CD4-positive, alpha-beta T cell treated with Interferon alpha-2 for 1 hour (primary cell): ENCODE results near the gene TNIP1.

ENCODE experiments used
- DNase-seq, 2 donors: peaks; one replicate each; pipeline ENCODE4 v3.0.0-alpha.2; 2020 to 2022

TNIP1 gene

GRCh38 chr5:151019331-151019730 lies 61.5 kb downstream of the TNIP1 start:
- no peak for DNase-seq

GRCh38 chr5:151018846-151019245 lies 62.0 kb downstream of the TNIP1 start:
- DNase-seq: no peak

- no peak for DNase-seq
Measured at GRCh38 chr5:151017897-151018296, 62.9 kb downstream of the TNIP1 start.

GRCh38 chr5:151016700-151017099 lies 64.1 kb downstream of the TNIP1 start:
- DNase-seq: peak; percentile 25 to 30

- no peak for DNase-seq
Measured at GRCh38 chr5:151015974-151016587, 64.8 kb downstream of the TNIP1 start.

GRCh38 chr5:151014680-151015343 lies 66.0 kb downstream of the TNIP1 start:
- no peak for DNase-seq

- DNase-seq: no peak
Measured at GRCh38 chr5:151012862-151013261, 68.0 kb downstream of the TNIP1 start.

GRCh38 chr5:151008906-151009305 lies 71.9 kb downstream of the TNIP1 start:
- no peak for DNase-seq

GRCh38 chr5:151008210-151008491 lies 72.7 kb downstream of the TNIP1 start:
- DNase-seq: no peak

GRCh38 chr5:151007430-151008209 lies 73.2 kb downstream of the TNIP1 start:
- no peak for DNase-seq

- DNase-seq: no peak
Measured at GRCh38 chr5:151006704-151007334, 74.0 kb downstream of the TNIP1 start.

GRCh38 chr5:151005950-151006576 lies 74.8 kb downstream of the TNIP1 start:
- DNase-seq: no peak

- no peak for DNase-seq
Measured at GRCh38 chr5:151005187-151005949, 75.5 kb downstream of the TNIP1 start.

GRCh38 chr5:151004499-151004898 lies 76.3 kb downstream of the TNIP1 start:
- no peak for DNase-seq

- DNase-seq: no peak
Measured at GRCh38 chr5:151003503-151003860, 77.4 kb downstream of the TNIP1 start.

- no peak for DNase-seq
Measured at GRCh38 chr5:151002681-151003502, 77.9 kb downstream of the TNIP1 start.

GRCh38 chr5:151002250-151002649 lies 78.6 kb downstream of the TNIP1 start:
- no peak for DNase-seq

GRCh38 chr5:151001436-151001835 lies 79.4 kb downstream of the TNIP1 start:
- DNase-seq: no peak

GRCh38 chr5:150999704-151000442 lies 81.0 kb downstream of the TNIP1 start:
- DNase-seq: no peak

GRCh38 chr5:150993826-150994412 lies 86.9 kb downstream of the TNIP1 start:
- no peak for DNase-seq

- no peak for DNase-seq
Measured at GRCh38 chr5:150993422-150993821, 87.4 kb downstream of the TNIP1 start.
